MM.1S (cell line): ENCODE results near the gene GTF2F2.

Source experiments
- EZH2 ChIP-seq: fragments of 300-600 bp; sonication (generic); optimal IDR thresholded peaks from 2 replicates; pipeline ENCODE3; 2017; ENCODE audit warnings: low read depth, mild to moderate bottlenecking, antibody characterized with exemption, low read length, mixed read lengths
- TF ChIP-seq, protein P1 (sequence below): fragments of 300-600 bp; sonication (generic); IDR thresholded peaks from 2 replicates; pipeline ENCODE4 v1.5.1; 2016; ENCODE audit warnings: antibody characterized with exemption, low read length, mixed read lengths

DNA sequence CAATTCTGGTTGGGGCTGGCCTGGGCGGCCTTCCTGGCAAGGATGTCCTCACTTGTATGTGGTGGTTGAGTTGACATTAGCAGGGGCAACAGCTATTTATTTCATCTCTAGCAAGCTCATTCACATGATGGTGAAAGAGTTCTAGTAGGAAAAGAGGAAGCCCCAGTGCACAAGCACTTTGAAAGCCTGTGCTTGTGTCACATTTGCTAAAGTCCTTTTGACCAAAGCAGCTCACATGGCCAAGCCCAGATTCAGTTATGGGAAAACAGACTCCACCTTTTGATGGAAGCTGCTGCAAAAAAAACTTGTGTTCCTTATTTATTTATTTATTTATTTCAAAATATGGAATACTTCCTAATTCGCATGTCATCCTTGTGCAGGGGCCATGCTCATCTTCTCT lies 17.2 kb downstream of the GTF2F2 start:
- TF ChIP-seq, protein P1, sequence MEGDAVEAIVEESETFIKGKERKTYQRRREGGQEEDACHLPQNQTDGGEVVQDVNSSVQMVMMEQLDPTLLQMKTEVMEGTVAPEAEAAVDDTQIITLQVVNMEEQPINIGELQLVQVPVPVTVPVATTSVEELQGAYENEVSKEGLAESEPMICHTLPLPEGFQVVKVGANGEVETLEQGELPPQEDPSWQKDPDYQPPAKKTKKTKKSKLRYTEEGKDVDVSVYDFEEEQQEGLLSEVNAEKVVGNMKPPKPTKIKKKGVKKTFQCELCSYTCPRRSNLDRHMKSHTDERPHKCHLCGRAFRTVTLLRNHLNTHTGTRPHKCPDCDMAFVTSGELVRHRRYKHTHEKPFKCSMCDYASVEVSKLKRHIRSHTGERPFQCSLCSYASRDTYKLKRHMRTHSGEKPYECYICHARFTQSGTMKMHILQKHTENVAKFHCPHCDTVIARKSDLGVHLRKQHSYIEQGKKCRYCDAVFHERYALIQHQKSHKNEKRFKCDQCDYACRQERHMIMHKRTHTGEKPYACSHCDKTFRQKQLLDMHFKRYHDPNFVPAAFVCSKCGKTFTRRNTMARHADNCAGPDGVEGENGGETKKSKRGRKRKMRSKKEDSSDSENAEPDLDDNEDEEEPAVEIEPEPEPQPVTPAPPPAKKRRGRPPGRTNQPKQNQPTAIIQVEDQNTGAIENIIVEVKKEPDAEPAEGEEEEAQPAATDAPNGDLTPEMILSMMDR = no peak
- no peak for TF ChIP-seq EZH2
